GM12872 (cell line): ENCODE measurements around the gene LBP.

Source experiments
- TF ChIP-seq, protein P1 (sequence below): IDR thresholded peaks from 3 replicates; pipeline ENCODE4 v1.5.1; 2011; ENCODE audit warnings: low read depth, mild to moderate bottlenecking, low read length, moderate library complexity; ENCODE audit not compliant: insufficient read depth

The LBP gene

DNA sequence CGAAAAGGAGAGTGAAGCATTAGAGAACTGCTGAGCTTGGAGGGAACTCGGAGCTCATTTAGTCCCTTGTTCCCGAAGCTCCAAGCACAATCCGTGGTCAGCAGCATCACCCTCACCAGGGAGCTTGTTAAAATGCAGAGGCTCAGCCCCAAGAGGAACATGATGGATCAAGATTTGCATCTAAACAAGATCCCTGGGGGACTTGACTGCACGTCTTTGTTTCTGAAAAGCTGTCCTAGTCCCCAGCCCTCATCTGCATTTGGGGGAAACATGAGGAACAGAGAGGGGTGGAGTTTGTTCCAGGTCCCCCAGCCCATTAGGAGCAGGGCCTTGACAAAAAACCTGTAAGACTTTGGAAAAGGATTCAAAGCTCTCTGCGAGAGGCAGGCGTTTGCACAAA, 4.1 kb upstream of the LBP start:
- TF ChIP-seq, protein P1, sequence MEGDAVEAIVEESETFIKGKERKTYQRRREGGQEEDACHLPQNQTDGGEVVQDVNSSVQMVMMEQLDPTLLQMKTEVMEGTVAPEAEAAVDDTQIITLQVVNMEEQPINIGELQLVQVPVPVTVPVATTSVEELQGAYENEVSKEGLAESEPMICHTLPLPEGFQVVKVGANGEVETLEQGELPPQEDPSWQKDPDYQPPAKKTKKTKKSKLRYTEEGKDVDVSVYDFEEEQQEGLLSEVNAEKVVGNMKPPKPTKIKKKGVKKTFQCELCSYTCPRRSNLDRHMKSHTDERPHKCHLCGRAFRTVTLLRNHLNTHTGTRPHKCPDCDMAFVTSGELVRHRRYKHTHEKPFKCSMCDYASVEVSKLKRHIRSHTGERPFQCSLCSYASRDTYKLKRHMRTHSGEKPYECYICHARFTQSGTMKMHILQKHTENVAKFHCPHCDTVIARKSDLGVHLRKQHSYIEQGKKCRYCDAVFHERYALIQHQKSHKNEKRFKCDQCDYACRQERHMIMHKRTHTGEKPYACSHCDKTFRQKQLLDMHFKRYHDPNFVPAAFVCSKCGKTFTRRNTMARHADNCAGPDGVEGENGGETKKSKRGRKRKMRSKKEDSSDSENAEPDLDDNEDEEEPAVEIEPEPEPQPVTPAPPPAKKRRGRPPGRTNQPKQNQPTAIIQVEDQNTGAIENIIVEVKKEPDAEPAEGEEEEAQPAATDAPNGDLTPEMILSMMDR, result no peak

DNA sequence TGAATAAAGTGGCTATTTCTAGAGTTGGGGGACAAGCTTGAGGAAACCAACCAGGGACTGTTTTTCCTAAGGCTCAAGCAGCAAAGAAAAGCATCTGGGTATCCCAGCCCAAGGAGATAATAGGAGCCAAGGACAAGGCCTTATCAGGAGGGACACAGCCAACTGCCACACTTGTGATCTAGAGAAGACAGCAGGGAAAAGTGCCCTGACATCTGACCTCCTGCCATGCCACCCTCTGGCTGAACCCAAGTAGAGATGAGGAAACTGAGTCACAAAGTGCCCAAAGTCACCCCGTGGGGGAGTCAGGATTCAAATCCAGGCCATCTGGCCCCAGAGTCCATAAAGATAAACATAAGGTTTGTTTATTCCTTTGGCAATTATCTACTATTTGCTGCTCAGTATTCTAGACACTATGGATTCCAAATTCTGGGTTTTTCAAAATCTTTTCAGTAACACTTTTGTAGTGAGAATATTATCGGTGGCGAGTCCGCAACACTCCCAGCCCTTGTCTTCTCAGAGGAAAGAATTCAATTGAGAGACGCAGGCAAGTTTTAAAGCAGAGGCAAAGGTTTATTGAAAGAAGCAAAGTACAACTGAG, 3.5 kb upstream of the LBP start:
- TF ChIP-seq, protein P1, result no peak

DNA sequence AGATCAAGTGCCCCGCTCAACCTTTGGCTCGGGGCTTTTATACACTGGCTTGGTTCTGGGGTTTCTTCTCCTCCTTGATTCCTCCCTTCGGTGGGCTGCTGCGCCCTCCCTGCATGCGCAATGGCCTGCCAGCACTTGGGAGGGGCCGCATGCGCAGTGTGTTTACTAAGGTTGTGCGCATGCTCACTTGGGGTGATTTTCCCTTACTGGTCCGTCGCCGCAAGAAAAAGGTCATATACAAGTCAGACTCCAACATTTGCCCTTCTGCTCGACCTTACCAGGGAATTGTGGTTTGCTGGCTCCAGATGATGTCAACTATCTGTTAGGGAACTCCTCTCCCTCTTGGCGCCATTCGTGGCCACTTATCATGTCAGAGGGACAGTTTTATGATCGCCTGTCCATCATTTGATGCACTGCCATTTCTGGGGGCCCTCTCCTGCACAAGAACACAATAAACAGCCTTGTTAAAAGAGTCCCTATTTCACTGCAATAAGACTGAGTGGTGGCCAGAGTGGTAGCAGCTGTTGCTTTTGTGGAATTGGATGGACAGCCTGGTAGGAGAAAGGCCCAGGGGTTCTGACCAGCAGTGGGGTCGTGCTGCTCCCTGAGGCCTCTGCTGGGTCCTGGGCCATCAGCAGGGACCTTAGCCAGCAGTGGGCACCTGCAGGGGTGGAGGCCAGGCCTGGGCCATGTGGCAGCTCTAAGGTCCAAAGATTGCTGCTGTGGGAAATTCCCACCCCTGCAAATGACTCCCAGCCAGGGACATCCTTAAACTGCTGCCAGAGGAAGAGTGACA, 2.8 kb upstream of the LBP start:
- TF ChIP-seq, protein P1, result no peak

DNA sequence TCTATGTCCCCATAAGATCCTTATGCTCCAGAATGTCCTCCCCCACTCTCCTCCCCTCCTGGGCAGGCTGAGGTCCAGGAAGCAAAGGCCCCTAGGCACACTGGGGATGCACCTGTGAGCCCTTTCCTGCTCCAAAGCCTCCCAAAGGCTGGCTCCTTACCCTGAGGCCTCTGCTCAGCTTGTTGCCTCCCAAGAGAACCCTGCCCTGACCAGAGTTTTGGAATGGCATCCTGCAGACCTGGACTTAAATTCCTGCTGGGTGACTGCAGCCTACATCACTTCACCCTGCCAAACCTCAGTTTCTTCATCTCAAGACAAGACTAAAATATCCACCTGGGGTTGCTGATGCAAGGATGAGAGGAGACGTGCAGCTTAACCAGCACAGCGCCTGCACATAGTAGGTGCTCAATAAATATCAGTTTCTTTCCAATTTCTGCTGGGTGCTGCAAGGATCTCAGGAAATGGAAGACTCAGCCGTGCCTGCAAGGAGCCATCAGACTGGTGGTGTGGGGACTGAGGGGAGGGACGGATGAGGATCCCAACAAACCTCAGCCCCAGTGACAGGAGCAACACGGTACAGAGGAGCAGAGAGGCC, 2.1 kb upstream of the LBP start:
- TF ChIP-seq, protein P1, result no peak

DNA sequence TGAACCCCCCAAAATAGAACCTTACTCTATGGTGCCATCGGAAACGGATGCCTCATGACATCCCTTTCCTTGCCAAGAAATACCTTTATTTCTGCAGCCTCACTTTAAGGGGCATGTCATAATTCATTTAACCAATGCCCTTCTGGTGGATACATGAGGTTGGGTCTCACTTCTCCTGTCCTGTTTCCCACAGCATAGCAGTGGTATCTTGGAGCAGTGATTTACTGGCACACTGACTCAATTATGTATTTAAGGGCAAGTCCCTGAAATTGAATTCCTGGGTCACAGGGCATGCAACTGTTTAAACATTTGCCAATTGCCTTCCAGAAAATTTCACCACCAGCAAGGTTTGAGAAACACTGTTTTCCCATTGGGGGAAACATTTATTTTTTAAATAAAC, 639 bp upstream of the LBP start:
- TF ChIP-seq, protein P1, result no peak

DNA sequence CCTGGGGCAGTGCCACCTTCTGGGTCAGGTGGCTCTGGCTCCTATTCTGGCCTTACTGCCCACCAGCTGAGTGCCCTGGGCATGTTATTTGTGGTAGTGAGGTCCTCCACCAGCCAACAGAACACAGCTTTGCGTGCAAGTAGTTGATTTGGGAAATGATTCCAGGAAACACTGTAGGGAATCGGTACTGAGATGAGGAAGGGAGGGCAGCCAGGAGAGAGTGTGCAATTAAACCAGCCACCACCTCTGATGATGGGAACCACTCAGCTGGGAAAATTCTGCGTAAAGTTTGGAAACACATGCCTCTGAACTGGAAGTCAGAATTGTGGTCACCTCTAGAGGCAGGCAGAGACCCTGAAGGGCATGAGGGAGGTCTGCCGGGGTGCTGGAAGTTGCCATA, 459 bp downstream of the LBP start:
- TF ChIP-seq, protein P1, result no peak

DNA sequence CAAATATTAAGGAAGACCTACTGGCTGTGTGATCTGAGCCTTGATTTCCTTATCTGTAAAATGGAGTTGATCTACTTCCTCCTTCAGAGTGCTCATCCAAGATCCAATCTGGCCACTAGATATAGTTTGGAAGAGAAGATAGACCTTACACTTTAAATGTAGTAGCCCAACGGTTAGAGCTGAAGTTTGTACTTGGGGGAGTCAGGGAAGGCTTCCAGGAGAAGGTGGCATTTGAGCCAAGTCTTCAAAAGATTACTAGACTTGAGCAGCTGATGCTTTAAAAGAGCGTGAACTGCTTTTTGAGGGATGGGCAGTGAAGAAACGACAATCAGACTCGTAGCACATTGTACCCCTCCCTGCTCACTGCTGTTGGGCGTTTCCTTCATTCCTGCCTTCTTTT, 3.6 kb downstream of the LBP start:
- TF ChIP-seq, protein P1, result no peak
